DMS 273 (cell line): ENCODE measurements around the gene FAM200B.

ENCODE experiments used
- DNase-seq: peaks from one replicate; lab custom pipeline; 2025; ENCODE audit not compliant: unreplicated experiment; lab: John Stamatoyannopoulos, UW

FAM200B gene

GRCh38 chr4:15668566-15669435 lies 12.8 kb upstream of the FAM200B start:
- no peak for DNase-seq

- no peak for DNase-seq
Measured at GRCh38 chr4:15670576-15670975, 11.1 kb upstream of the FAM200B start.

- no peak for DNase-seq
Measured at GRCh38 chr4:15672101-15672500, 9.5 kb upstream of the FAM200B start.

- DNase-seq, result no peak
Measured at GRCh38 chr4:15673337-15673736, 8.3 kb upstream of the FAM200B start.

GRCh38 chr4:15674046-15674445 lies 7.6 kb upstream of the FAM200B start:
- DNase-seq, result no peak

- no peak for DNase-seq
Measured at GRCh38 chr4:15674926-15675325, 6.7 kb upstream of the FAM200B start.

- DNase-seq, result no peak
Measured at GRCh38 chr4:15675356-15675755, 6.3 kb upstream of the FAM200B start.

- no peak for DNase-seq
Measured at GRCh38 chr4:15676039-15676438, 5.6 kb upstream of the FAM200B start.

- no peak for DNase-seq
Measured at GRCh38 chr4:15676899-15677298, 4.7 kb upstream of the FAM200B start.

- peak; percentile 31 for DNase-seq
Measured at GRCh38 chr4:15677507-15677988, 4.1 kb upstream of the FAM200B start.

- no peak for DNase-seq
Measured at GRCh38 chr4:15681067-15681371, 608 bp upstream of the FAM200B start.

- peak; percentile 18 for DNase-seq
Measured at GRCh38 chr4:15682242-15683142, 865 bp downstream of the FAM200B start.

- DNase-seq, result no peak
Measured at GRCh38 chr4:15683143-15683495, 1.5 kb downstream of the FAM200B start.

GRCh38 chr4:15684498-15684897 lies 2.9 kb downstream of the FAM200B start:
- no peak for DNase-seq

GRCh38 chr4:15688051-15688450 lies 6.4 kb downstream of the FAM200B start:
- DNase-seq, result no peak

GRCh38 chr4:15689540-15689939 lies 7.9 kb downstream of the FAM200B start:
- DNase-seq, result no peak

- no peak for DNase-seq
Measured at GRCh38 chr4:15690020-15690809, 8.6 kb downstream of the FAM200B start.

GRCh38 chr4:15691346-15692135 lies 9.9 kb downstream of the FAM200B start:
- DNase-seq, result no peak

GRCh38 chr4:15692602-15693001 lies 11.0 kb downstream of the FAM200B start:
- DNase-seq, result no peak

- no peak for DNase-seq
Measured at GRCh38 chr4:15694431-15694830, 12.8 kb downstream of the FAM200B start.
